Testis (tissue), 3 donors: ENCODE results near the gene CDK6. TPM values are rescaled to one million over a fixed set of nuclear protein-coding genes. Genes with fewer than 3 reads are reported as not detected.
A peak's percentile ranks its signal among the peaks of the same experiment; 100 is the strongest.
"Not testable (repeated sequence)": the region's sequence is repeated elsewhere in the genome, so short reads cannot be mapped to it uniquely, and the experiment has no call there.

Experiments used
- DNase-seq: peaks from one replicate; pipeline ENCODE4 v3.0.0-alpha.2; 2019
- H3K27ac ChIP-seq, 2 donors: fragments of 200-600 bp; sonication (generic); one replicate each; pipeline ENCODE4 v1.5.1; 2019
- H3K27me3 ChIP-seq: fragments of 200-600 bp; sonication (generic); one replicate; pipeline ENCODE4 v1.5.1; 2019
- H3K36me3 ChIP-seq: fragments of 200-600 bp; sonication (generic); one replicate; pipeline ENCODE4 v1.5.1; 2017; ENCODE audit warnings: low read depth; ENCODE audit errors: missing control alignments
- H3K4me1 ChIP-seq: fragments of 200-600 bp; sonication (generic); one replicate; pipeline ENCODE4 v1.5.1; 2019
- H3K4me3 ChIP-seq, 2 donors: fragments of 200-600 bp; sonication (generic); one replicate each; pipeline ENCODE4 v1.5.1; 2017 to 2019
- H3K9me3 ChIP-seq: fragments of 200-600 bp; sonication (generic); one replicate; pipeline ENCODE4 v1.5.1; 2017
- CTCF ChIP-seq, 3 experiments: fragments of 450-650 bp in 2 of 3; fragments of 200-600 bp in 1 of 3; sonication (generic) in 1 of 3; IDR thresholded peaks; one replicate each; pipeline ENCODE4 v1.5.1; 2016 to 2019; ENCODE audit warnings: antibody characterized with exemption in 3 of 3, mild to moderate bottlenecking in 2 of 3, moderate library complexity in 1 of 3
- POLR2A ChIP-seq: fragments of 450-650 bp; IDR thresholded peaks from one replicate; pipeline ENCODE4 v1.6.1; 2017; ENCODE audit warnings: antibody characterized with exemption, mild to moderate bottlenecking, moderate library complexity
- WGBS, 2 donors: methylation state at CpG; one replicate each; pipeline ENCODE4 v1.1.5; 2018; 5-methylcytosine and 5-hydroxymethylcytosine counted together
- intact Hi-C: fragments of 100-400 bp; cut with DNase I; formaldehyde crosslinking; loops from one replicate; pipeline ENCODE4 v1.15.1; 2023; ENCODE audit warnings: low total_unique reads
- polyA plus RNA-seq: library from polyadenylated mRNA; stranded (reverse); fragments of 350-450 nt; fragmentation: Illumina TruSeq; extraction: RNeasy Lipid Tissue Mini Kit (QIAGEN cat#74804); gene quantifications from one replicate; pipeline ENCODE4 v1.2.3, GENCODE V29; 2014; ENCODE audit warnings: low read depth, low replicate concordance; ENCODE audit not compliant: insufficient read depth
- total RNA-seq, 2 donors: library from RNA; depleted of rRNA; stranded (reverse); fragments of >200 nt; gene quantifications; one replicate each; pipeline ENCODE4 v1.2.3, GENCODE V29; 2016

Gene CDK6
- total and polyA plus RNA-seq, 3 donors from 2014 or later: 21.1 to 31.6 (median 22.8) TPM

GRCh38 chr7:92609921-92610518 lies 226.4 kb downstream of the CDK6 start:
- TF ChIP-seq POLR2A: no peak
- TF ChIP-seq CTCF (IDR thresholded peaks at IDR 0.05): peak in 2 of 3 experiments; percentile 20 to 50
- 36 to 50% methylated on average over 5 of the region's 5 CpGs for WGBS, 2 donors

GRCh38 chr7:92608380-92609322 lies 227.7 kb downstream of the CDK6 start:
- H3K27ac ChIP-seq: no peak overlapping the region
- no peak for TF ChIP-seq POLR2A
- TF ChIP-seq CTCF (IDR thresholded peaks at IDR 0.05): no peak
- H3K27me3 ChIP-seq: no peaks in the 10 kb centered on the region
- peak; percentile 64 for DNase-seq
- intact Hi-C loops: no loop called here
- H3K4me1 ChIP-seq: no peaks in the 10 kb centered on the region
- no peaks in the 10 kb centered on the region for H3K9me3 ChIP-seq
- WGBS, 2 donors: 39 to 40% methylated on average over 18 to 27 of the region's 27 CpGs
- H3K36me3 ChIP-seq: no peaks in the 10 kb centered on the region
- peak overlapping the region; percentile 15 to 30 for H3K4me3 ChIP-seq

More at GRCh38 chr7:92609921-92610518, 226.4 kb downstream of the CDK6 start:
- Histone ChIP-seq H3K27me3 (no peaks in the 10 kb centered on the region), H3K4me3 (no peak overlapping the region), H3K27ac (no peak overlapping the region), H3K9me3 (no peaks in the 10 kb centered on the region), H3K36me3 (no peaks in the 10 kb centered on the region), H3K4me1 (no peaks in the 10 kb centered on the region)
- intact Hi-C loops: no loop called here
- no peak for DNase-seq

- WGBS, 2 donors: 87 to 90% methylated on average over 4 of the region's 4 CpGs
- no peaks in the 10 kb centered on the region for H3K36me3 ChIP-seq
- TF ChIP-seq CTCF (IDR thresholded peaks at IDR 0.05) (no peak), POLR2A (no peak)
- no peak overlapping the region for H3K4me3 ChIP-seq
- H3K4me1 ChIP-seq: no peaks in the 10 kb centered on the region
- no peaks in the 10 kb centered on the region for H3K9me3 ChIP-seq
- H3K27me3 ChIP-seq: no peaks in the 10 kb centered on the region
- no peak for DNase-seq
- no peak overlapping the region for H3K27ac ChIP-seq
- intact Hi-C loops: no loop called here
Observed at GRCh38 chr7:92606985-92607384, 229.4 kb downstream of the CDK6 start.

GRCh38 chr7:92604517-92604916 lies 231.9 kb downstream of the CDK6 start:
- DNase-seq, H3K27ac ChIP-seq, H3K36me3 ChIP-seq, H3K4me3 ChIP-seq, H3K9me3 ChIP-seq, H3K4me1 ChIP-seq, H3K27me3 ChIP-seq, intact Hi-C loops: not testable (repeated sequence)
- WGBS, 2 donors: 87 to 91% methylated on average over 7 of the region's 7 CpGs

GRCh38 chr7:92603089-92603445 lies 233.3 kb downstream of the CDK6 start:
- intact Hi-C loops: no loop called here
- no peaks in the 10 kb centered on the region for H3K4me1 ChIP-seq
- H3K9me3 ChIP-seq: no peaks in the 10 kb centered on the region
- 68 to 78% methylated on average over 1 of the region's 1 CpG for WGBS, 2 donors
- TF ChIP-seq POLR2A: no peak
- DNase-seq: no peak
- H3K36me3 ChIP-seq: no peaks in the 10 kb centered on the region
- no peaks in the 10 kb centered on the region for H3K27me3 ChIP-seq
- no peak overlapping the region for H3K27ac ChIP-seq
- H3K4me3 ChIP-seq: no peak overlapping the region
